Skeletal muscle tissue (tissue), 4 donors: ENCODE measurements around the gene TMEM239. TPM values are rescaled to one million over a fixed set of nuclear protein-coding genes. Genes with fewer than 3 reads are reported as not detected.

Source experiments
- H3K27ac ChIP-seq: one replicate; pipeline ENCODE4 v1.7.0; 2013; ENCODE audit warnings: mild to moderate bottlenecking, low read depth, low read length, inconsistent platforms
- H3K27me3 ChIP-seq, 3 donors: one replicate each; pipeline ENCODE4 v1.7.0; 2013; ENCODE audit warnings: low read length in 3 of 3; ENCODE audit not compliant: control insufficient read depth in 3 of 3, insufficient read depth in 3 of 3
- H3K36me3 ChIP-seq, 3 donors: one replicate each; pipeline ENCODE4 v1.7.0; 2013; ENCODE audit warnings: low read length in 3 of 3; ENCODE audit not compliant: control insufficient read depth in 3 of 3, insufficient read depth in 3 of 3
- H3K4me1 ChIP-seq, 3 donors: one replicate each; pipeline ENCODE4 v1.7.0; 2013; ENCODE audit warnings: low read length in 3 of 3, mild to moderate bottlenecking in 3 of 3; ENCODE audit not compliant: control insufficient read depth in 3 of 3, insufficient read depth in 3 of 3
- H3K4me3 ChIP-seq, 3 donors: one replicate each; pipeline ENCODE4 v1.7.0; 2013; ENCODE audit warnings: low read length in 3 of 3
- H3K9ac ChIP-seq, 3 donors: one replicate each; pipeline ENCODE4 v1.7.0; 2013; ENCODE audit warnings: low read length in 3 of 3, mild to moderate bottlenecking in 3 of 3, moderate library complexity in 2 of 3, low read depth in 1 of 3
- H3K9me3 ChIP-seq, 3 donors: one replicate each; pipeline ENCODE4 v1.7.0; 2013; ENCODE audit warnings: low read length in 3 of 3; ENCODE audit not compliant: control insufficient read depth in 3 of 3
- total RNA-seq: library from RNA; depleted of rRNA; stranded (reverse); fragments of >200 nt; gene quantifications from one replicate; pipeline ENCODE4 v1.2.3, GENCODE V29; 2014
- donor health status: Osteomylitis.

The TMEM239 gene
- total RNA-seq, 1 donor from 2014 or later, result not detected

DNA sequence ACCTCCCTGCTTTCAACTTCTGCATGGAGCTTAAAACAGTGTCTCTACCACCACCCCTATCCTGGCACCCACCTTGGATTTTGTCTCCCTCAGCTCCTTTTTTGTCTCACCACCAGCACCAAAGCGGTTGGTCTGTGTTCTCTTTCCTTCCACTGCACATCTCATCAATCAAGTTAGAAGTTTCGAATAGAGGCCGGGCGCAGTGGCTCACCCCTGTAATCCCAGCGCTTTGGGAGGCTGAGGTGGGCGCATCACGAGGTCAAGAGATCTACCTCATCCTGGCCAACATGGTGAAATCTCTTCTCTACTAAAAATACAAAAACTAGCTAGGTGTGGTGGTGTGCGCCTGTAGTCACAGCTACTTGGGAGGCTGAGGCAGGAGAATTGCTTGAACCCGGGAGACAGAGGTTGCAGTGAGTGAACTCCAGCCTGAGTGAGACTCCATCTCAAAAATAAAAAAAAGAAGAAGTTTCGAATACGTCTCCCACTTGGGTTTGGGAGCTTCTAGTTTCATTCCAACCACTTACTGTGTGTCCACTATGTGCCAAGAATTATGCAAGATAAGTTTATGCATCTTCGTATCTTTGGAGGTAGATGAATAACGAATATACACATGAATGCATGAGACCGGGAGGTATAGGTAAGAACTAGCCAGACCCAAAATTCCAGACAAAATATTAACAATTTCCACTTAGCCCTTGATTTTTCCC lies 18.4 kb downstream of the TMEM239 start:
- no peaks in the 10 kb centered on the region for H3K9me3 ChIP-seq
- no peak overlapping the region for H3K4me3 ChIP-seq
- H3K9ac ChIP-seq, result no peak overlapping the region
- H3K27ac ChIP-seq, result no peak overlapping the region
- peaks cover 0 to 4% (median 3%) of the 10 kb centered on the region in 3 donors for H3K4me1 ChIP-seq
- H3K36me3 ChIP-seq, result peaks cover 13 to 16% (median 15%) of the 10 kb centered on the region in 3 donors
- peaks cover 0 to 3% (median 0%) of the 10 kb centered on the region in 3 donors for H3K27me3 ChIP-seq

DNA sequence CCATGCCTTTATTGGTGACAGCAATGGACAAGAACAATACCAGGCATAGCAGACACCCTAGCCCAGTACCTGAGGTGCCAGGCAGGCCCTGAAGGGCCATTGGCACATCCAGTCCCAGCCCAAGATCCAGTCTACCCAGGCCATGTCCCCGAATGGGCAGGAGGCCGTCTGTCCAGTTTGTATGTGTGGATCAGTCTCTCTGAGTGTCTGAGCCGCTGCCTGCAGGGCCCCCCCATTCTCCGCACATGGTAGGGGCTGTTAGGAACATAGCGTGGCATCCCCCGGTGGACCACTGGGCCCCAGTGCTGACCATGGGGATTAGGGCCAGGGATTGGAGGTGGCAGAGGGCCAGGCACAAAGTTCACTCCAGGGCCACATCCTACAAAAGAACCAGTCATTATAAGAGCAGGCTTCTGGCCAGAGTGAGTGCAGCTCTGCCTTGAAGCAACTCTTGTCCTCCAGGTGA lies 19.2 kb downstream of the TMEM239 start:
- Histone ChIP-seq H3K36me3 (peaks cover 13 to 16% (median 15%) of the 10 kb centered on the region in 3 donors), H3K27me3 (no peaks in the 10 kb centered on the region), H3K9ac (no peak overlapping the region), H3K4me1 (peaks cover 6 to 12% (median 10%) of the 10 kb centered on the region in 3 donors), H3K9me3 (no peaks in the 10 kb centered on the region), H3K4me3 (no peak overlapping the region), H3K27ac (no peak overlapping the region)

DNA sequence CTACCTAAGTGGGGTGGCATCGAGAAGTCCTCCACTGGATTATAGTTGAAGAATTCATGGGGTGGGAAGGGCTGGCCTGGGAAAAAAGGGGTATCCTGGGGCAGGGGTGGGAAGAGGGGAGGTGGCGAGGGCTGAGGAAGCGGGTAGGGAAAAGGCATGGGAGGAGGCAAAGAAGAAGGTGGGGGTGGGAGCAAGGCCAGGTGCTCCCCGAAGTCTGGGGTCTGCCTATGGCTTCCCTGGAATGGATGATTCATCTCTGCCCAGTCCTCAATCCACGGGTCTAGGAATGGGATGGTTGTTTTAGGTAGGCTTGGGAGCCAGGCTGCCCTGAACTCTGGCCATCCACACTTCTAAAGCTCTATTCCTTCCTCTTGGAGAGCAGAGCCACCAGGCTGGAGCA lies 19.9 kb downstream of the TMEM239 start:
- Histone ChIP-seq H3K4me1 (peaks cover 6 to 13% (median 10%) of the 10 kb centered on the region in 3 donors), H3K9me3 (no peaks in the 10 kb centered on the region)

DNA sequence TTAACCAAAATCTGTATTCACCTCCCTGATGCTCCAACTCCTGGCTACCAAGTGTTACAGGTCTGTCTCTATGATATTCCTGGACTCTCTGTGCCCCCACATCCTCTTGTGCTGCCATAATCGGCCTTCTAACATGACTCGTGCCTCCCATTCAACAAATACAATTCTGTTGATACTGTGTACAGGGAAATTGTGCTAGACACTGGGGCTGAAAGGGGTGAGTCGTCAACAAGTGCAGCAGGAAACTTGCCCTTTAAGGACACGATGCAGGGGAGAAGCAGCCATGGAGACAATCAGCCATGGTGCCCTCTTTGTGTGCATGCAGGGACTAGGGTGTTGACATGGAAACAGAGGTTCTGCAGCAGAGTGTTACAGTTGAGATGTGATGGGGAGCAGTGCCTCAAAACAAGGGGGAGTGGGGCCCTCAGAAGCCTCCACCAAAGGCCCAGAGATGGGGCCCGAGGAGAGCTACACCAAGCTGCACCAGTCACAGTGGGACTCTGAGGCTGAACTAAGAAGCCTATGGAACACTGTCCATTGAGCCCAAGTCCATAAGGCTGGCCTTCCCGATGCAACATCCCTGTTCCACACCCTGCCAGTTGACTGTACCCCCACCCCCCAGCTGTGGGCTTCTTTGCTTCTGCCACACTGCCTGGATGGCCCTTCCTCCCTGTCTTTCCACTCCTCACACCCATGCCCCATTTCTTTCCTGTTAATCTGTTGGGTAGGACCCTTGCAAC lies 21.2 kb downstream of the TMEM239 start:
- H3K36me3 ChIP-seq, result peaks cover 13 to 16% (median 15%) of the 10 kb centered on the region in 3 donors

More for the DNA sequence above, 19.9 kb downstream of the TMEM239 start:
- H3K27ac ChIP-seq, result no peak overlapping the region
- H3K9ac ChIP-seq, result no peak overlapping the region
- no peaks in the 10 kb centered on the region for H3K27me3 ChIP-seq
- H3K4me3 ChIP-seq, result no peak overlapping the region
- H3K36me3 ChIP-seq, result peaks cover 13 to 16% (median 15%) of the 10 kb centered on the region in 3 donors

DNA sequence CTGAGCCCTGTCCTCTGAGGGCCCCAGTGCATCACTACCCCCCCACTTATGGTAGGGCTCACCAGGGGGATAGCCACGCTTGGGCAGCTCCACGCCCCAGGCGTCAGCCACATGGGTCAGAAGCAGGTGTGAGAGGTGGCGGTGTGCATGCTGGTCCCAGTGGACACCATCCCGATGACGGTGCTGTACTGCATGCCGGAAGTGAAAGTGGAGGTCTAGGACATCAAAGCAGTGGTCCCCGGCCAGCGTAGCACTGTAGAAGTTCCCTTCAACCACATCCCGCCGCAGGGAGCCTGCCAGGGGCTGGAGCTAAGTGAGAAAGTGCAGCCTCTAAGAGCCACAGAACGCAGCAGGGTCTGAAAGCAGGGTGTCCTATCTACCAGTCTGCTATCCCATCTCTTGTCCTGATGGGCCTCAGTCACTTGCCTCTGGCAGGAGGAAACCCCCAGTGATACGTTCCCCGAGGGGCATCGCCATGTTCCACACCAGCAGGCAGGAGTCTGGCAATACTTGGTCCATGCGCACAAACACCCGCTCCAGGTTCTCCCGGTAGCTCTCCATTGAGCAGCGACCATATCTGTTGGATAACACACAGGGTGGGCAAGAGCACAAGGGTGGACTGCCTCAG lies 22.1 kb downstream of the TMEM239 start:
- Histone ChIP-seq H3K9me3 (no peaks in the 10 kb centered on the region), H3K4me1 (peaks cover 13 to 21% (median 18%) of the 10 kb centered on the region in 3 donors), H3K27me3 (no peaks in the 10 kb centered on the region), H3K27ac (no peak overlapping the region), H3K4me3 (no peak overlapping the region), H3K9ac (no peak overlapping the region), H3K36me3 (peaks cover 13 to 16% (median 15%) of the 10 kb centered on the region in 3 donors)

More for the DNA sequence above, 21.2 kb downstream of the TMEM239 start:
- Histone ChIP-seq H3K27ac (no peak overlapping the region), H3K4me3 (no peak overlapping the region), H3K9ac (no peak overlapping the region), H3K4me1 (peaks cover 13 to 21% (median 18%) of the 10 kb centered on the region in 3 donors), H3K9me3 (no peaks in the 10 kb centered on the region), H3K27me3 (no peaks in the 10 kb centered on the region)

DNA sequence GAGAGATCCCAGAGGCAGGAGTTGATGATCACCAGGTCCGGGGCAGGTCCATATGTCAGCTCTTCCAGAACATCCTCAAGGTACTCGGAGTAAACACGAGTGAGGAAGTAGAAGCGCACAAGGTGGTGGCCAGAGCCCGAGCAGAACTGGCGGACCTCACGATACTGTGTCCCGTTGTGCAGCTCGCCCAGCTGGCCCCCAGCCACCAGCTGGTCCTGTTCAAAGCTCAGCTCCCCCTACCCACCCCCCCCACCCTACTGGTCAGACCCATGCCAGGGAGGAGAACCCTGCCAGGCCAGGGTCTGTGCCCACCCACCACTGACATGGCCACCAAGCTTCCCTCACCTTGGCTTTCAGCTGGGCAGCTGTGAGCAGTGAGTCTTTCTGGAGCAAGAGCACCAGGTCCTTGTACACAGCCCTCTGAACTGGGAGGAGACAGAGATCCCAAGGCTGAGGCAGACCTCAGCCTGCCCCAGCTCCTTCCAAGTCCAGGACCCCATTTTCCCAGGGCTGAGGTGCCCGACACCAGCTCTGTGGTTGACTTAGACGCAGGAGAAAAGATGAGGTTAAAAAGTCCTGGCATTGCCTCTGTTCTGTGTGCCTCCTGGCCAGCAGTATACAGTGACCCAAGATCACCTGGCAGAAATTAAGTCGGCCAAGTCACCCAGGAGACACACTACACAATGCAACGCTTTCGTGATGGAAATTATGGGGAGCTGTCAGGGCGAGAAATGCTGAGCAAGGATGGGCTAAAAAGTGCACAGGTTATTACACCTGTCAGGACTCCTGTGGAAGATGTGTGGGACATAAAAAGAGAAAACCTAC lies 22.9 kb downstream of the TMEM239 start:
- Histone ChIP-seq H3K27ac (no peak overlapping the region), H3K27me3 (no peaks in the 10 kb centered on the region), H3K9ac (no peak overlapping the region), H3K36me3 (peaks cover 13 to 16% (median 15%) of the 10 kb centered on the region in 3 donors), H3K9me3 (no peaks in the 10 kb centered on the region), H3K4me1 (peaks cover 13 to 21% (median 18%) of the 10 kb centered on the region in 3 donors), H3K4me3 (peak overlapping the region in 1 of 3 donors; percentile 95)

DNA sequence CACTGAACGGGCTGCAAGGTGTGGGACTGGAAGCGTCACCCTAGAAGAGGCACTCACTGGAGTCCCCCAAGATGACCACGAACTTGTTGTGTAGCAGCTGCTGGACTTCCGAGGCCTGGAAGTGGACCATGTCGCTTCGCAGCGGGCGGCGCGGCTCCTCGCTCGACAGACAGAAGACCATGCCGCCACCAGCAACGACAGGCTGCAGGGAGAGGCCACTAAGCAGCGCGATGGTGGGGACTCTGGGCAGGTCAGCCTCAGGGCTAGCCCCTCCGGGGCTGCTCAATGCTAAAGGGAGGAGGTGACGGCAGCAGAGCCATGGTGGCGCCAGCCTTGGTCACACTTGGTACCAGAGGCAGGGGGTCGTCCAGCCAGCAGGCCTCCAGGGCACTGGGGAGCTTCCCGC lies 23.6 kb downstream of the TMEM239 start:
- Histone ChIP-seq H3K9ac (peak overlapping the region; percentile 85 to 90 (median 89)), H3K27me3 (no peaks in the 10 kb centered on the region), H3K36me3 (peaks cover 13 to 19% (median 15%) of the 10 kb centered on the region in 3 donors), H3K4me1 (peaks cover 13 to 21% (median 18%) of the 10 kb centered on the region in 3 donors), H3K9me3 (no peaks in the 10 kb centered on the region), H3K4me3 (peak overlapping the region; percentile 90 to 95 (median 95)), H3K27ac (peak overlapping the region; percentile 87)

DNA sequence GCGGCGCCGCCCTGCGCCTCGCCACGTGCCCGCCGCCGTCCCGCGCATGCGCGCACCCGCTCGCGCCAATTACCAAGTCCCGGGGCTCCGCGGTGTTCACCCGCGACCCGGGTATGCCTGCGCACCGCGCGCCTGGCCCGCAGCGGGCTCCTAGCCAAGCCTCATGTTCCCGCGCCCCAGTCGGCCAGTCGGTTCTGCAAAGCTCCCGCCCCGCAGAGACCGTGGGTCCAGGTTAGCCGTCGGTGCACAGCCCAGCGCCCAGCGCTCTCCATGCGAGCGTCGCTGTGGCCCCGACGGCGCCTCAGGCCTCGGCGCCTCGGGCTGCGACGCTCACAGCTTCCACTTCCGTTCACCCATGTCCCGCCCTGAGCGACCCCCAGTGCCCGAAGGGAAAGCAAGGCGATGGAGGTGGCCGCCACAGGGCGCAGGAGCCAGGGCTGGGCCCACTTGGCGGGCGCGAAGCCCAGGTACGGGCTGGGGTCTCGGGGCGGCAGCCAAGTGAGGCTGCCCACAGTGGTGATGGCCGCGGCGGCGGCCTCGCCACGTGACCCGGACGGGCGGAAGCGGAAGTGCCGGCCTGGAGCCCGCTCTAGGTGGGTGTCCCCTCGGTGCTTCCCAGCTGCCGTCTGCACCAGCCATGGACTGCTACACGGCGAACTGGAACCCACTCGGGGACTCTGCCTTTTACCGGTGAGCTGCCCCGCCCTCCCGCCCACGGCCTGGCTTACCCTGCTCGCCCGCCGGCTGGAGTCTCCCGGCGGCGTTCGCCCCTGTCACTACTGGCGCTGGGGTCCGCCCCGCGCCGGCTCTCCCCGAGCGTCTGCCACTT lies 24.2 kb downstream of the TMEM239 start, which contains the start of the genes PCED1A and VPS16:
TSS of gene PCED1A (minus strand) at position 518 of the 829 bp plus-strand sequence. CDS start 743 bp downstream, outside the sequence.
TSS of gene VPS16 (plus strand) at position 608 of the 829 bp plus-strand sequence. CDS start at position 638, 30 bp downstream.
- Histone ChIP-seq H3K4me3 (peak within 1 kb of the TSS; percentile 90 to 95 (median 95)), H3K9me3 (no peaks in the 10 kb centered on the region), H3K27ac (peak within 1 kb of the TSS; percentile 87), H3K9ac (peak within 1 kb of the TSS; percentile 85 to 90 (median 89)), H3K4me1 (peaks cover 13 to 21% (median 18%) of the 10 kb centered on the region in 3 donors), H3K27me3 (no peaks in the 10 kb centered on the region), H3K36me3 (peaks cover 10 to 19% (median 15%) of the 10 kb centered on the region in 3 donors)
